Measurements from ENCODE around the gene KMT2C.

- TF ChIP-seq CTCF (IDR thresholded peaks at IDR 0.05 in 8 of 11, conservative IDR thresholded peaks at IDR 0.05 in 3 of 11) (no peak), POLR2A (IDR thresholded peaks at IDR 0.05) (no peak), POLR2AphosphoS5 (IDR thresholded peaks at IDR 0.05) (no peak)
Observed at GRCh38 chr7:152367170-152367569, 68.6 kb downstream of the KMT2C start.
